GM21717 (cell line): ENCODE measurements around the gene DCHS2.

Source experiments
- ATAC-seq: cut with Tn5 transposase; IDR thresholded peaks from one replicate; pipeline ENCODE4 v1.9.1; 2021; ENCODE audit warnings: mild to moderate bottlenecking, moderate library complexity; ENCODE audit not compliant: unreplicated experiment

Gene DCHS2

DNA sequence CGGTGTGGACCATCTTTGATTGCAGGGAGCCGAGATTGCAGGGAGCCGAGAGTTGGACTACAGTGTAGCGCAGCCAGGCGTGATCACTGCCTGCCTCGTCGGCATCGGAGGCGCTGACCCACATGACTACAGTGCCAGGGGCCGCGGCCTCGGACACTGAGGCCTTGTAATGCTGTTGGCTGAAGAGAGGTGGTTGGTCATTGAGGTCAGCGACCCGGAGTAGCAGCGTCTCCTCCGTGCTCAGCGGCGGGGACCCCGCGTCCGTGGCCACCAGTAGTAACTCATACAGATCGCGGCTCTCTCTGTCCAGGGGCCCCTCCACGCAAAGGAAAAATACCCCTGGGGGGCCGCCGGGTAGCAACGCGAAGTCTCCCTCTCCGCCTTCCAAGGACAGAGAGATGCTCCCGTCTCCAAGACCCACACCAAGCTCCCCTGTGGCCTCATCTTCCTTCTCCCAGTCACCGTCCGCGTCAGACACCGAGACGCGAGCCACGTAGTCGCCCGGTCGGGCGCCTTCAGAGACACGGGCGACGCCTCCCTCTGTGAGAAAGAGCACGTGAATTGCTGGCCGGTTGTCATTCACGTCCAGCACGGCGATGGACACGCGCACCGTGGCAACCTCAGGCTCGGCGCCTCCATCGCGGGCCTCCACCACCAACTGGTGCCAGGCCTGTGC lies 1.9 kb downstream of the DCHS2 start:
- no peak for ATAC-seq

DNA sequence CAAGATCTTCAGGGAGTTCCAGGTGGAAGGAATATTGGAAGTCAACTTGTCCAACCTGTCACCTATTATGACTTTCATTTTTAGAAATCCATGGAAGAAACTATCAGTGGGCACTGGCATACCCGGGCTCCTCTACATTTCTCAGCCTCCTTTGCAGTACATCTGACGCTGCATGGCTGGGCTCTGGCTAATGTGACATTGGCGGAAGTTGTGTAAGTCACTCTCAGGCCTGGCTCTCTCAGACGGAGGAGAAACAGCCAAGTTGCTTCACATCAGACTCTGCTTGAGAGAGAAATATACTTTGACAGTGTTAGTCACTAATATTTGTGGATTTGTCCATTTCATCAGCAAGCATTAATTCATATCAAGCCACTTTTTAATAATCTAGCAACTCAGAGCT lies 4.5 kb downstream of the DCHS2 start:
- no peak for ATAC-seq

DNA sequence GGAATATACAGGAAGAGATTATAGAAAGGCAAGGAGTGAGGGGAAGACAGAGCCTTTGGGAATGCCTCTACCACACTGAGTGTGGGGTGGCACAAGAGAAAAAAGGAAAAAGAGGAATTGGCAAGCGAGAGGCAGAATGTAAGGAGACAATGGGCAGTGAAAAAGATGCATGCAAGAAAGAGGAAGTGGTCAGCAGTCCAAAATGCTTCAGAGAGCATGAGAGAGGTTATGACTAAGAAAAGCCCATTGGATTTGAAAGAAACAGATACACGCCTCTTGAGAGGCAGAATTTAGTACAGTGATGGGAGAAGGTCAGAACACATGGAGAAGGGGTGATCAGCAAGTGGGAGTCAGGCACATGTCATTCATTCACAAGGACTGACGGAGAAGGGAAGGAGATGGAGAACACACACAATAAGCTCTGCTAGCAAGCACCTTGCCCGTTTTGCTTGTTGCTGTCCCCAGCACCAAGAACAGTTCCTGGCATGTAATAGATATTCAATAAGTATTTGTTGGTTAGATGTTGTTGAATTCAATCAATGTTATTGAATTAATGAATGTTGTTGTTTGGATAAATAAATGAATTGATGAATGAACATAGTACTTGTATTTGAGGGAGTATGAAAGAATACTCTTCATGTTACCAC lies 6.3 kb downstream of the DCHS2 start:
- ATAC-seq: peak; percentile 96

DNA sequence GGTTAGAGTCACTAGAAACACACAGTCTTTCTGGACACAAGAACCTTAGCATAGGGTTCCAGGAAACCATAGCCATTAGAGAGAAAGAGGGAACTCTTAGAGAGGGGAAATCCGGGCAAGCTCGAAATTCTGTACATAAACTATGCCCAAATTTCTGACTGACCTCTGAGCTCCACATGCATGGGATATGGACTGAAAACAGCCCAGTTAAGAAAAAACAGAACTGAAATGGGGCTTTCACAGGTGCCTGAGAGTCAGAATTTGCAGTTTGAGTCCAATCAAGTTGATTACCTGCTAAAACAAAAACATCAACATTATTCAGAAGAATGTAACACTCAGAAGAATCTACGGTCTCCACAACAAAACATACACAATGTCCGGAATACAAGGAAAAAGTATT lies 13.1 kb downstream of the DCHS2 start:
- peak; percentile 34 for ATAC-seq

DNA sequence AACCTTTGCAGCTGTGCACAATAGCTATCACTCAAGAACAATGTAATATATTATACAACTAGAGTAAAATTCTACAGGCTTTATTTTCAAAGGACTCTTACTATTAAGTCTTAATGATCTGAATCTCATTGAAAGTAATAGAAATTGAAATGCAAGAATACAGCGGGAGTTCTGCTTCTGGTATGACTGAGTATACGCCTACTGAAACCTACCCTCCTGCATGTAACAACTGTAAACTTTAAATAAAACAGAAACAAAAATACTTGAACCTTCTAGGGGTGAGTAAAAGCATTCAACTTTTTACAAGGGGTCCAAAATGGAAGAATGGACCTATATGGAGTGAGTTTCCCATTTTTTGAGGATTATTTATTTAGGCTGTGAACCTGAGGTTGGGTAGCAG lies 13.5 kb downstream of the DCHS2 start:
- peak; percentile 93 for ATAC-seq

DNA sequence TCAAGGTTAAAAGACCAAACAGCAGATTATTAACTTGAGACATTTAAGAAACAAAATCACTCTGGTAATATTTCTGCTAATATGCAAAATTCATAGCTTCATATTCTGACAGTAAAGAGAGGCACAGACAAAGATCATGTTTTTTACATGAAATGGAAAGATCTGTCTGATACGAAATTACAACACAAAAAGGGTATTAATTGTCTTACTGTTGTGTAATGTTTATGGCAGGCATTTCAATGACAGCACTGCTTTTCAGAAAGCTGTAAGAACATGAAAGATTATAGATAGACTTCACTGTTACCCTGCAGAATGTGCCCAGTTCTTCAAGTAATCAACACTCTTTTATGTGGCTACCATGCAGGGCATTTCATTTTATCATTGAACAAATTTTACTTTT lies 15.4 kb downstream of the DCHS2 start:
- no peak for ATAC-seq

DNA sequence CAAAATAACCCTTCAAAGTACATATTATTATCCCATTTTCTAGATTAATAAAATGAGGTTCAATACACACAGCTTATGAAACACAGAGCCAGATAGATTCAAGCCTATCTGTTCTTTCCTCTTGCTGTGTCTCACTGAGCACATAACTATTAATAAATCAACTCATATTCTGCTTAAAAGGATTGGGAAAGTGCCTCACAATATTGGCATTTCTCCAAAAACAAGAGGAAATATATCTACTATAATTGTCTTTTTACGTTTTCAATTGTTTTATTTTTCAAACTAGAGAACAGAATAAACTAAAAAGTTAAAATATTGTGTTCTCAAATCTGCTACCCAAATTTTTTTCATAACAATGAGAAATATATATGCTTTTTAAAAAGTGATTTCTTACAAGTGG lies 15.8 kb downstream of the DCHS2 start:
- no peak for ATAC-seq

DNA sequence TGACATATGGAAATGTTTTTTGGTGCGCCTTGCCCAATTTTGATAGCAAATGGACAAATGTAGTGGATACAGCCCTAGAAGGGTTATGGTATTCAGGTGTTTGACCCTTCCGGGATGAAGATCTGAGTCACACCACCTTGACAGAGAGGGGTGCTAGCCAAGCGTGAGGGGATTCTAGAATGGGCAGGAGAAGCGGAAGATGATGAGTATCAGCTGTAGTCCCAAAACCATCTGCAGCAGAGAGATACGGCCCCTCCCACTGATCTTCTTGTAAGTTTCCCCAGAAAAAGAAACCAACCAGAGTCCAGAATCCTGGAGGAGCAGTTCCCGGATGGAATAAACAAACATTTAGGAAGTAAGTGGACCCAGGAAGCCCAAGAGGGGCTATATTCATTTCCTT lies 18.1 kb downstream of the DCHS2 start:
- no peak for ATAC-seq

DNA sequence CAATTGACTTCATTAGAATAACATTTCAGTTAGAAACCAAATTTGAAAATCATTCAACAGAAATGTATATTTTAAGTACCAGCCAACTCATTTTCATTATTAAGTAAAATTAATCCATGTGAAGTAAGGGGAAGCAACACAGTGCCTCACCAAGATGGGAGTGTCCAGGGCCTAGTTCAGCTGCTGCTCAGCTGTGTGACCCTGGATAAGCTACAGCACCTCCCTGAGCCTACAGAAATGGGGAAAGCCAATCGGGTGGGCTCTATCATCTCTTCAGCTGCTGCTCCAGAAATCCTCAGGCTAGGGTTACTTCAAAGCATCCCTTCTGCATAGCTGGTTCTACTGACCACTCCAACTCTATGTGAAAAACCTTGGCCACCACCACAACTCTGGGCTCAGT lies 18.7 kb downstream of the DCHS2 start:
- ATAC-seq: no peak

DNA sequence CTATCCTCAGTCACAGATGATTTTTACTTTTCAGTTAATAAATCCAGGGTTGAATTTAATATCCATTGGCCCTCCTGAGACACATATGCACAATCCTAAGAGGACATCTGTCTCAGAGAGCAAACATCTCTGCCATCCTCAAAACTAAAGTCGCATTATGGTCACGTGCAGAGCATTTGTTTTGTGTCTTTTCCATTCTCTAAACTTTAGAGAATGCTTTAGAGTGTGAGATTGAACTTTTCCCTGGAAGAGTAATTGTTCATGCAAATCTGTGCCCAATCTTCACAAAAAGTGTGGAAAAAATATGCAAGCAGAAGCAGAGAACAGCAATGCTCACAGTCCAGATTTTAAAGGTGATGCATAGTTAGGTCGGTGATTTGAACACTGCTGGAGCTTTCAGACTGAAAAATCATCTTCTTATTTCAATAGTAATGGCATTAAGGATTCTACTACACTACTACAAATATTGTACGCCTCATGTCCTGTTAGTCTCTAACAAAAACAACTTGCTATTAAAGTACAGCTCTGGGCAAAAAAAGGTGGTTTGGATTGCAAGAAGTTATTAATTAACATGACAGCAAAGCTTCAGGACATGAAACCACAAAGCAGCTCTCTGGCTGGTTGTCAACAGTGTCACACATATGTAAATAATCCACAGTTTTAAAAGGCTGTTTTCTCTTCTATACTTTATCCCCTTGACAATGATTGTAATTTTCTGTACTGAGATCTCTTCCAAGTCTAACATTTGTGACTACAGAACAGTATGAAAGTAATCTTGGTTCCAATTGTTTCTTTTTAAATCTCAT lies 19.9 kb downstream of the DCHS2 start:
- peak; percentile 44 for ATAC-seq

DNA sequence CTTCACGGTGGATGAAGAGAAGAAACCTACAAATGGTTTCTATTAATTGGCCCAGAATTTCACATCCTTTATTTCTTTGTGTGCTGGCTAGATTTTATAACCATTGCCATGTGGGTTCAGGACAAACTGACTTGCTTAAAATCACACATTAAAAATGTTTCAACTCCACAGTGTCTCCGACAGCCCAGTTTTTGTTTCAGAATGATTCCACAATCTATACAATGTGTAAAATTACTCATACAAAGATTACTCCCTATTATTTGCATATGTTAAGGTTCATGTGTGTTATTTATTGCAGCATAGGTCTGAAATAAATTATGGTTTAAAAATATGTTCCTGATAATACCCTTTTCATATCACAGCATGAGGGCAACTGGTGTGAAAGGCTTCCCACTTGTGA lies 20.6 kb downstream of the DCHS2 start:
- ATAC-seq: peak; percentile 92

DNA sequence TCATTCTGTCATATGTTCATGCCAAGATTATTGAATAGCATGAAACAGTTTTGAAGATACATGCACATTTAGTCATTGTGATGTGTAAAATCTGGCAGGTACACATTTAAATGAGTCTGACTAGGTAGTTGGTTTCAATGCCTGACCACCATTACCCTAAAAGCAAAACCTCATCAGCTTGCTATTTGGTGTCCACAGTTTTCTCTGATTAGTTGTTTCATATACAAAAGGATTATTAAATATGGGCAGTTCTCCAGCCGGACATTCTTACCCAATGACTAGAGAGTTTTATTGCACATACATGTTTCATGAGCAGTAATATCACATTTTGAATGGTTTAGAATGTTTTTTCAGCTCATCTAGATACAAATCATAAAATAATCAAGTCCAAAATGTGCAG lies 23.7 kb downstream of the DCHS2 start:
- ATAC-seq: no peak

DNA sequence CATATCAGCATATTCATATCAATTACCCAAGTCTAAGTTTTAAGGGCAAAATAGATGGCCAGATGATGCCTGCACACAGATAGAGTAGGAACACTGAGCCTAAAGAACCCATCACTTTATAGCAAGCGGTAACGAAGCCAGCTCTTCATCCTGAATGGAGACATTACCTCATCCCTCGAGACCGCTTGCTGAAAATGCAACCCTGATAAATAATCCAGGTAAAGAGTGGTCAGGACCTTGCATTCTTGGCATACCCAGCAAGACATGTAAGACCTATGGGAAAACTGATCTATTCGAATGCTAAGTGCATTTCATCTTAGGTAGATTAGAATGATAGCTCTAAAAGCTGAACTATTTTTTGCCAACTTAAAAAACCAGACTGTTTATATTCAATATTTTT lies 25.3 kb downstream of the DCHS2 start:
- ATAC-seq: no peak

DNA sequence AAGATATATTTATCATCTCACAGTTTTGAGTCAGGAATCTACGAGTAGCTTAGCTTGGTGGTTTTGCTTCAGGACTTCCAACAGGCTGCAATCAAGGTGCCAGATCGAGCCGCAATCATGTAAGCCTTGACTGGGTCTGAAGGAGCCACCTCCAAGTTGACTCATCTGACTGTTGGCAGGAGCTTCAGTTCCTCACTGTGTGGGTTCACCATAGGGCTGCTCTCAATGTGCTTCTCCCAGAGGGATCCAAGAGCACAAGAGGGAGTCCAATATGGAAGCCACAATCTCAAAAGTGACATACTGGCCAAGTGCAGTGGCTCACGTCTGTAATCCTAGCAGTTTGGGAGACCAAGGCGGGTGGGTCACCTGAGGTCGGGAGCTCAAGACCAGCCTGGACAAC lies 26.5 kb downstream of the DCHS2 start:
- ATAC-seq: no peak

DNA sequence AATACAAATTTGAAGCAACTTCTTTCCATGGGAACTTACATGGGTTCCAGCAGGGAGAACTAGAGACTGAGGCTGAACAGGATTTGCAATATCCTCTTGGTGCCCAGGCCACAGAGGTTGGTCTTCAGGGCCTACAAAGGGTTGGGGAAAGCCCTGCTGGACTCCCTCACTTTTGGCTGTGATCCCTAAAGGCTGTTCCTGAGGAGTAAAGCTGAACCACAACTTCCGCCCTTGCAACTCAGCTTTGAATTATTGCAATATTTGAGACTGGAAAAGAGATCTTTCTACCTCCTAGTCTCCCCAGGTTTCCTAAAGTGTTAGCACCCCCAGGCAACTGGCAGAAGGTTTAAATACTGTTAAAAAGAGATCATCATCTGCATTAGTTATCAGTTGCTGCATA lies 26.9 kb downstream of the DCHS2 start:
- ATAC-seq: no peak

DNA sequence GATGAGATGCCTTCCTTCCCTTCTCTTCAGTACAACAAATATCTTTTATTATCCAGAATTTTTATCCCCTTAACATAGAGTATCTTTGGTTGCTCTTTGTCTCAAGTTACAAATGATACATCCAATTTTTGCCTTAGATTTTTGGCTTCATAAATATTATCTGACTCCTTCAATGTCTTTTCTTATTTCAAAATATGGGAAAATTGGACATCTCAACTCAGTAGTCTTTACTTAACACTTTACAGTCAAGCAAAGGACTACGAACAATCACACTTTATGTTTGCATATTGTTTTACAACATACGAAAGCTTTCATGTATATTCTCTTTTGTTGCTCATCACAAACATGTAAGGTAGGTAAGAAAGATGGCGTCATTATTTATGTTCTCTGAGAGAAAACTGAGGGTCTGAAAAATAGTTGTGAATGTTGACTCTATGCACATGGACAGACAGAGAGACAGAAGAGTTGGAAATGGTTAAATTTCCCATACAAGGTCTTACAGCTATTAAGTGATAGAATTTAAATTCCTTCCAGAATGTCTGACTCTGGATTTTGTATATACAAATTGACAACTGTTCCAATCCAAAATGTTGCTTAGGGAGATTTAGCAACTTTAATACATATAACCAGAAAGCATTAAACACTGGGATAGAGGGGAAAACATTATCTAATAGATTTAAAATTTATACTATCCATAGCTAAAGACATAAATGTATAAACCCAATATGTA lies 29.4 kb downstream of the DCHS2 start:
- ATAC-seq: no peak

DNA sequence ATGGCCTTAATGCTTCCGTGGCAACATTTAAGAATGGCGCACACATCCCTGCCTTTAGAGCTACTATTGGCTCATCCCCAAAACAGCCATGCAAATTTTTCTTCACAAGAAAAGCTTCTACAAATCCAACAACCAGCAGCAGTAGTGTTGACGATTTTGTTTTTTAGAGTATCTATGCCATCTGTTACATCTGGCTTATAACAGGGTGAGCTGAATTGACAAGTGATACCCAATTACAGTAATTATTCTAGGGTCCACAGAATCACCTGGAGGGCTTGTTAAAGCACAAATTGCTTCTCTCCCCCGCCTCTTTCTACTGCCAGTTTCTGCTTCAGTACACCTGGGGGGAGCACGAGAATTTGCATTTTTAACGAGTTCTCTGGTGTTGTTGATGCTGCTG lies 34.1 kb downstream of the DCHS2 start:
- no peak for ATAC-seq

DNA sequence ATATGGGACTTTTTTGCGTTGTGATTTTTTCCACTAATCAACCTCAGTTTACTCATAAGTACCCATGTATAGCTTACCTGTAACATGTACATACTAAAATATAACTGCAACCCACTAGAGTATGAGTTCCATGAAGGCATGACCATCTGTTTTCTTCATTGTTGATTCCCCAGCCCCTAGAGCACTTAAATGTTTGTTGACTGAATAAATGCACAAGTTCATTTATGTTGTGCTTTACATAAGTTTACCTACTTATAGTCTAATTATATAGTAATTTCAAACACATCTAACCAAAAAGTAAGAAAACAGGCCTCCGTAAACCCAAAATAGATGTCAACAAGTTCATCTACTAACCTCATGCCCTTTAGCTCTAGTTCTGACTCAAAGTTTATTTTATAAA lies 34.7 kb downstream of the DCHS2 start:
- ATAC-seq: no peak

DNA sequence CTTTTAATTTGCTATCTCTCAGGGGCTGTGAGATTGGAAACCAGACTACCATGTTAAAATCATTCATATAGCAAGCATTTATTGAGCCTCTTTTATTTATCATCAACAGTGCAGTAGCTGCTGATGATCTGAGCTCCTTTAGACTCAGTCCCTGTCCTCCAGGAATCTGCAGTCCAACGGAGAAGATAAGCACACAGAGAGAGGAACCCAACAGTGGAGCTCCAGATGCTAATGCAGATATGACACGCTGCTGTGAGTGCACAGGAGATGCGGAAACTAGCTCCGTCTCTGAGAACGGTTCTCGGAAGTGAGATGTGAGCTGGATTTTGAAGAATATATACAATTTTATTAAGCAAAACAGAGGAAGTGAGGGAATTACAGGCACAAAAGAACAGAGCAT lies 35.4 kb downstream of the DCHS2 start:
- ATAC-seq: no peak

DNA sequence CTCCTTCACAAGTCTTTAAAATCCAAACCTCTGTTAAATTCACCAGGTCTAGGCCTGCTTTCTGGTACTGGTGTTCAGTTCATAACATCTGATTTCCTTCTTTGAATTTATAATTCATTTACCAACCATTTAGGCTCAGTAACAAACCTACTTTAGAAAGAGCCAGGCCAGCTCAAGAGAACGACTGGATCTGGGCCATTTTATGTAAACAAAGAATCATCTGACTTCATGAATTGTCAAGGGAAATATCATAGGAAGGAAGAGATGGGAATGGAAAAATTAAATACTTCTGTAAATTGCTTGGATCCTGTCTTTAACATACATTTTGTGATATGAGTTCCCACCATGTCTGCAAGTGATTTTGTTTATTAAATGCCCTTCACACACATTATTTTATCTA lies 36.5 kb downstream of the DCHS2 start:
- ATAC-seq: no peak

DNA sequence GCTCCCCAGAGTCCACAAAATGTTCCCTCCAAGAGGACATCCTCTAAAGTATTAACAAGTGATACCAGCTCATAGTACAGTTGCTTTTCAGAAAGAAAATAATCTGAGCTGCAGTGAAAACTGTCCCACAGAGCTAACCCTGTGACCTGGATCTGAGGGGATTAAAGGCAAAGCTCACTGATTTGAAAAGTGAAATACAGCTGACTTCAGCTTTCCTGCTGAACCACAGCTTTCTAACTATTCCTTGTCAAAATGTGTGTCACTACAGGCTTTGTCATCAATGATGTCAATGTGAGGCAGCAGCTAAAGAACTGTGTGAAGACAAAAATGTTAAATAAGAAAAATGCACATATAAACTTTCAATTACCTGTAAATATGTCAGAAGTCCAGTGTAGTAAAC lies 36.9 kb downstream of the DCHS2 start:
- no peak for ATAC-seq
